ENCODE data around the gene PREX1. TPM values are rescaled to one million over a fixed set of nuclear protein-coding genes. Genes with fewer than 3 reads are reported as not detected.

PREX1 gene
- total and polyA plus RNA-seq, 2 donors from 2014 or later, result 8.5 to 38.2 TPM

- Histone ChIP-seq H3K9ac (ENCODE audit: low read length in 3 of 3) (no peak overlapping the region), H3K27ac (ENCODE audit: low read depth in 2 of 2, low read length in 2 of 2) (no peak overlapping the region), H3K27me3 (ENCODE audit: control insufficient read depth, insufficient read depth, low read length) (no peaks in the 10 kb centered on the region), H3K4me1 (ENCODE audit: control insufficient read depth in 2 of 3, insufficient read depth in 2 of 3, low read depth in 1 of 3, low read length in 3 of 3) (no peaks in the 10 kb centered on the region), H3K9me3 (ENCODE audit: control insufficient read depth in 2 of 3, insufficient read depth in 1 of 3, low read length in 3 of 3) (no peaks in the 10 kb centered on the region), H3K4me3 (ENCODE audit: low read length in 3 of 3) (no peak overlapping the region), H3K36me3 (ENCODE audit: control insufficient read depth in 2 of 3, insufficient read depth in 3 of 3, low read length in 3 of 3) (peaks cover 0 to 8% (median 5%) of the 10 kb centered on the region in 3 donors)
- no peak for FAIRE-seq
- no peak for TF ChIP-seq CTCF (IDR thresholded peaks at IDR 0.05; ENCODE audit: borderline replicate concordance, extremely low read depth, insufficient read depth)
- intact Hi-C loops (cut with DNase I), result no loop called here
- DNase-seq, result peak in 1 of 5 donors; percentile 32
Measured at GRCh38 chr20:48635361-48635760, 192.4 kb downstream of the PREX1 start.

- Histone ChIP-seq H3K27me3 (ENCODE audit: control insufficient read depth, insufficient read depth, low read length) (no peaks in the 10 kb centered on the region), H3K27ac (ENCODE audit: low read depth in 2 of 2, low read length in 2 of 2) (no peak overlapping the region), H3K4me3 (ENCODE audit: low read length in 3 of 3) (no peak overlapping the region), H3K9ac (ENCODE audit: low read length in 3 of 3) (no peak overlapping the region), H3K9me3 (ENCODE audit: control insufficient read depth in 2 of 3, insufficient read depth in 1 of 3, low read length in 3 of 3) (no peaks in the 10 kb centered on the region), H3K4me1 (ENCODE audit: control insufficient read depth in 2 of 3, insufficient read depth in 2 of 3, low read depth in 1 of 3, low read length in 3 of 3) (no peaks in the 10 kb centered on the region), H3K36me3 (ENCODE audit: control insufficient read depth in 2 of 3, insufficient read depth in 3 of 3, low read length in 3 of 3) (peaks cover 0 to 8% (median 5%) of the 10 kb centered on the region in 3 donors)
- DNase-seq (peak in 1 of 5 donors; percentile 53), FAIRE-seq (no peak)
- TF ChIP-seq CTCF (IDR thresholded peaks at IDR 0.05; ENCODE audit: borderline replicate concordance, extremely low read depth, insufficient read depth), result no peak
- intact Hi-C loops (cut with DNase I), result no loop called here
Measured at GRCh38 chr20:48634641-48635040, 193.2 kb downstream of the PREX1 start.

- intact Hi-C loops (cut with DNase I), result no loop called here
- DNase-seq (peak in 1 of 5 donors; percentile 40), FAIRE-seq (no peak)
- peaks cover 0 to 5% (median 3%) of the 10 kb centered on the region in 3 donors for H3K36me3 ChIP-seq (ENCODE audit: control insufficient read depth in 2 of 3, insufficient read depth in 3 of 3, low read length in 3 of 3)
- no peak overlapping the region for H3K4me3 ChIP-seq (ENCODE audit: low read length in 3 of 3)
- H3K9ac ChIP-seq (ENCODE audit: low read length in 3 of 3), result no peak overlapping the region
- H3K27ac ChIP-seq (ENCODE audit: low read depth in 2 of 2, low read length in 2 of 2), result no peak overlapping the region
- no peaks in the 10 kb centered on the region for H3K4me1 ChIP-seq (ENCODE audit: control insufficient read depth in 2 of 3, insufficient read depth in 2 of 3, low read depth in 1 of 3, low read length in 3 of 3)
- no peaks in the 10 kb centered on the region for H3K9me3 ChIP-seq (ENCODE audit: control insufficient read depth in 2 of 3, insufficient read depth in 1 of 3, low read length in 3 of 3)
- no peak for TF ChIP-seq CTCF (IDR thresholded peaks at IDR 0.05; ENCODE audit: borderline replicate concordance, extremely low read depth, insufficient read depth)
- no peaks in the 10 kb centered on the region for H3K27me3 ChIP-seq (ENCODE audit: control insufficient read depth, insufficient read depth, low read length)
Measured at GRCh38 chr20:48633620-48634257, 194.1 kb downstream of the PREX1 start.

Data from kidney (tissue), 14 donors.